Astrocyte of the spinal cord (primary cell): ENCODE measurements around the gene PDHB.

Experiments
- DNase-seq: peaks from one replicate; pipeline ENCODE4 v3.0.0; 2011; ENCODE audit warnings: low read depth, low spot score
- H3K4me3 ChIP-seq: 2 replicates; pipeline ENCODE4 v1.5.1; 2011; ENCODE audit warnings: low read depth, mild to moderate bottlenecking, low read length, moderate library complexity
- CTCF ChIP-seq: IDR thresholded peaks from 2 replicates; pipeline ENCODE4 v1.5.1; 2012; ENCODE audit warnings: low read depth, mild to moderate bottlenecking, low read length, inconsistent platforms
- in situ Hi-C: cut with HindIII; loops from 2 replicates; pipeline ENCODE4 v1.10.0; 2017; ENCODE audit warnings: low sequenced_read_pairs

The PDHB gene

GRCh38 chr3:58408906-58409305, 24.7 kb downstream of the PDHB start:
- in situ Hi-C loops: no loop called here
- TF ChIP-seq CTCF: no peak
- no peak for DNase-seq
- no peak overlapping the region for H3K4me3 ChIP-seq

- no peak overlapping the region for H3K4me3 ChIP-seq
- peak; percentile 75 for DNase-seq
- in situ Hi-C loops: no loop called here
- TF ChIP-seq CTCF: no peak
Measured at GRCh38 chr3:58404396-58404795, 29.2 kb downstream of the PDHB start.

- no peak for TF ChIP-seq CTCF
- no peak for DNase-seq
- H3K4me3 ChIP-seq: no peak overlapping the region
- in situ Hi-C loops: no loop called here
Measured at GRCh38 chr3:58403513-58404109, 30.0 kb downstream of the PDHB start.

- TF ChIP-seq CTCF: no peak
Measured at GRCh38 chr3:58398669-58399333, 34.8 kb downstream of the PDHB start.

GRCh38 chr3:58394339-58394738, 39.3 kb downstream of the PDHB start:
- in situ Hi-C loops: no loop called here
- H3K4me3 ChIP-seq: no peak overlapping the region
- no peak for DNase-seq
- TF ChIP-seq CTCF: no peak

More at GRCh38 chr3:58398669-58399333, 34.8 kb downstream of the PDHB start:
- in situ Hi-C loops: no loop called here
- DNase-seq: no peak
- no peak overlapping the region for H3K4me3 ChIP-seq

GRCh38 chr3:58392181-58392580, 41.5 kb downstream of the PDHB start:
- TF ChIP-seq CTCF: no peak
- in situ Hi-C loops: no loop called here
- no peak overlapping the region for H3K4me3 ChIP-seq
- DNase-seq: no peak
